ENCODE results near the gene IL36B.

- TF ChIP-seq, protein P1, sequence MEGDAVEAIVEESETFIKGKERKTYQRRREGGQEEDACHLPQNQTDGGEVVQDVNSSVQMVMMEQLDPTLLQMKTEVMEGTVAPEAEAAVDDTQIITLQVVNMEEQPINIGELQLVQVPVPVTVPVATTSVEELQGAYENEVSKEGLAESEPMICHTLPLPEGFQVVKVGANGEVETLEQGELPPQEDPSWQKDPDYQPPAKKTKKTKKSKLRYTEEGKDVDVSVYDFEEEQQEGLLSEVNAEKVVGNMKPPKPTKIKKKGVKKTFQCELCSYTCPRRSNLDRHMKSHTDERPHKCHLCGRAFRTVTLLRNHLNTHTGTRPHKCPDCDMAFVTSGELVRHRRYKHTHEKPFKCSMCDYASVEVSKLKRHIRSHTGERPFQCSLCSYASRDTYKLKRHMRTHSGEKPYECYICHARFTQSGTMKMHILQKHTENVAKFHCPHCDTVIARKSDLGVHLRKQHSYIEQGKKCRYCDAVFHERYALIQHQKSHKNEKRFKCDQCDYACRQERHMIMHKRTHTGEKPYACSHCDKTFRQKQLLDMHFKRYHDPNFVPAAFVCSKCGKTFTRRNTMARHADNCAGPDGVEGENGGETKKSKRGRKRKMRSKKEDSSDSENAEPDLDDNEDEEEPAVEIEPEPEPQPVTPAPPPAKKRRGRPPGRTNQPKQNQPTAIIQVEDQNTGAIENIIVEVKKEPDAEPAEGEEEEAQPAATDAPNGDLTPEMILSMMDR (IDR thresholded peaks at IDR 0.05): no peak
- no peak for TF ChIP-seq POLR2A (IDR thresholded peaks at IDR 0.05)
Measured at GRCh38 chr2:113014067-113014466, 38.6 kb downstream of the IL36B start.

Data from body of pancreas (tissue), 4 donors.